SK-N-SH (cell line): Measurements from ENCODE around the gene SFT2D1. TPM values are rescaled to one million over a fixed set of nuclear protein-coding genes. Genes with fewer than 3 reads are reported as not detected.

Experiments used
- CTCF ChIA-PET: fragments of 300-600, 350-600 bp; formaldehyde crosslinking; extraction: SDS; loops from one replicate; lab custom pipeline; 2021; lab: Yijun Ruan, JAX
- POLR2A ChIA-PET: fragments of 350-600 bp; sonication (Branson Sonifier 250); formaldehyde crosslinking; extraction: SDS; loops from one replicate; lab custom pipeline; 2020; ENCODE audit warnings: antibody characterized with exemption, inconsistent platforms; lab: Yijun Ruan, JAX
- DNase-seq: peaks from one replicate; pipeline ENCODE4 v3.0.0; 2012
- H2AFZ ChIP-seq: fragments of 200-600 bp; sonication (generic); 2 replicates; pipeline ENCODE4 v1.8.1; 2016; ENCODE audit warnings: antibody characterized with exemption, mild to moderate bottlenecking, low read depth
- H3F3A ChIP-seq: fragments of 200-600 bp; sonication (generic); replicated peaks from 2 replicates; pipeline ENCODE3; 2016; ENCODE audit warnings: antibody characterized with exemption, mild to moderate bottlenecking; ENCODE audit not compliant: insufficient read depth
- H3K27ac ChIP-seq, 2 experiments: fragments of 200-500 bp in 1 of 2; fragments of 200-600 bp in 1 of 2; sonication (Bioruptor generic) in 1 of 2; sonication (generic), shearing (Covaris generic) in 1 of 2; 2 replicates each; pipeline versions ENCODE4 v1.5.1 to v1.6.1; 2014 to 2016; ENCODE audit warnings: low read depth in 2 of 2, inconsistent platforms in 1 of 2, low read length in 1 of 2, mild to moderate bottlenecking in 1 of 2, mixed read lengths in 1 of 2
- H3K27me3 ChIP-seq: fragments of 200-600 bp; sonication (generic), shearing (Covaris generic); 2 replicates; pipeline ENCODE4 v1.6.1; 2016; ENCODE audit warnings: mixed run types; ENCODE audit not compliant: insufficient read depth
- H3K36me3 ChIP-seq, 2 experiments: fragments of 200-500 bp in 1 of 2; fragments of 200-600 bp in 1 of 2; sonication (Bioruptor generic) in 1 of 2; sonication (generic) in 1 of 2; replicated peaks in 1 of 2; 2 replicates each; pipeline versions ENCODE3 to v1.5.1; 2014 to 2016; ENCODE audit warnings: low read length in 1 of 2, mild to moderate bottlenecking in 1 of 2; ENCODE audit not compliant: insufficient read depth in 2 of 2, control insufficient read depth in 1 of 2
- H3K4me1 ChIP-seq, 2 experiments: fragments of 200-500 bp in 1 of 2; fragments of 200-600 bp in 1 of 2; sonication (Bioruptor generic) in 1 of 2; sonication (generic), shearing (Covaris generic) in 1 of 2; 2 replicates each; pipeline versions ENCODE4 v1.5.1 to v1.6.1; 2014 to 2016; ENCODE audit warnings: low read depth in 1 of 2, low read length in 1 of 2, mixed run types in 1 of 2; ENCODE audit not compliant: insufficient read depth in 2 of 2, control insufficient read depth in 1 of 2
- H3K4me2 ChIP-seq: fragments of 200-600 bp; sonication (generic), shearing (Covaris generic); 2 replicates; pipeline ENCODE4 v1.6.1; 2017; ENCODE audit warnings: mixed run types
- H3K4me3 ChIP-seq, 2 experiments: fragments of 200-500 bp in 1 of 2; fragments of 200-600 bp in 1 of 2; sonication (Bioruptor generic) in 1 of 2; sonication (generic), shearing (Covaris generic) in 1 of 2; 2 replicates each; pipeline versions ENCODE4 v1.5.1 to v1.8.1; 2014 to 2016; ENCODE audit warnings: low read depth in 2 of 2, inconsistent platforms in 1 of 2, low read length in 1 of 2, mild to moderate bottlenecking in 1 of 2, mixed read lengths in 1 of 2, moderate library complexity in 1 of 2
- H3K79me2 ChIP-seq: fragments of 200-600 bp; sonication (generic); 2 replicates; pipeline ENCODE4 v1.8.1; 2017; ENCODE audit warnings: mild to moderate bottlenecking; ENCODE audit not compliant: insufficient read depth
- H3K9ac ChIP-seq: fragments of 200-600 bp; sonication (generic); 2 replicates; pipeline ENCODE4 v1.6.1; 2017; ENCODE audit warnings: mixed run types
- H3K9me2 ChIP-seq: fragments of 200-600 bp; sonication (generic); 2 replicates; pipeline ENCODE4 v1.6.1; 2017; ENCODE audit warnings: mixed run types
- H3K9me3 ChIP-seq: fragments of 200-600 bp; sonication (generic); 2 replicates; pipeline ENCODE4 v1.6.1; 2017; ENCODE audit warnings: mixed run types, mild to moderate bottlenecking, moderate library complexity
- H4K20me1 ChIP-seq: fragments of 200-600 bp; sonication (generic); 2 replicates; pipeline ENCODE4 v1.6.1; 2017; ENCODE audit warnings: mild to moderate bottlenecking, mixed run types; ENCODE audit not compliant: insufficient read depth
- EP300 ChIP-seq, 2 experiments: IDR thresholded peaks; 2 replicates each; pipeline versions ENCODE4 v1.4.0 to v1.6.1; 2012; ENCODE audit warnings: borderline replicate concordance in 1 of 2, low read depth in 1 of 2, low read length in 1 of 2
- FOXJ3 ChIP-seq: sonication (generic); formaldehyde crosslinking; IDR thresholded peaks from 2 replicates; pipeline ENCODE4 v1.5.1; 2020; ENCODE audit warnings: mild to moderate bottlenecking, missing genetic modification reagents
- FOXM1 ChIP-seq: IDR thresholded peaks from 2 replicates; pipeline ENCODE4 v1.4.0; 2012; ENCODE audit warnings: low read depth, mild to moderate bottlenecking
- GABPA ChIP-seq: IDR thresholded peaks from 2 replicates; pipeline ENCODE4 v1.4.0; 2012; ENCODE audit warnings: low read depth, mild to moderate bottlenecking
- IRF3 ChIP-seq: fragments of 150-350 bp; IDR thresholded peaks from 2 replicates; pipeline ENCODE4 v1.6.1; 2016; ENCODE audit warnings: mild to moderate bottlenecking, low read depth, low read length
- MAX ChIP-seq: IDR thresholded peaks from 2 replicates; pipeline ENCODE4 v1.4.0; 2012; ENCODE audit warnings: low read depth
- NRF1 ChIP-seq: IDR thresholded peaks from 2 replicates; pipeline ENCODE4 v1.6.1; 2012; ENCODE audit warnings: low read depth, mild to moderate bottlenecking, low read length
- RAD21 ChIP-seq: IDR thresholded peaks from 2 replicates; pipeline ENCODE4 v1.6.1; 2012; ENCODE audit warnings: mild to moderate bottlenecking, low read length
- RCOR1 ChIP-seq: fragments of 150-350 bp; IDR thresholded peaks from 2 replicates; pipeline ENCODE4 v1.6.1; 2017; ENCODE audit warnings: antibody characterized with exemption, low read length
- REST ChIP-seq: IDR thresholded peaks from 2 replicates; pipeline ENCODE4 v1.6.1; 2012; ENCODE audit warnings: mild to moderate bottlenecking, low read depth, low read length, moderate library complexity
- RFX5 ChIP-seq: IDR thresholded peaks from 2 replicates; pipeline ENCODE4 v1.6.1; 2012; ENCODE audit warnings: mild to moderate bottlenecking, improper control_type of control experiment, low read length
- SMC3 ChIP-seq: IDR thresholded peaks from 2 replicates; pipeline ENCODE4 v1.6.1; 2012; ENCODE audit warnings: low read depth, low read length, improper control_type of control experiment
- TAF1 ChIP-seq: IDR thresholded peaks from 2 replicates; pipeline ENCODE4 v1.6.1; 2012; ENCODE audit warnings: low read depth, mild to moderate bottlenecking, low read length, moderate library complexity, borderline replicate concordance
- TEAD4 ChIP-seq: IDR thresholded peaks from 2 replicates; pipeline ENCODE4 v1.4.0; 2012; ENCODE audit warnings: mild to moderate bottlenecking, borderline replicate concordance; ENCODE audit not compliant: insufficient read depth
- USF1 ChIP-seq: IDR thresholded peaks from 2 replicates; pipeline ENCODE4 v1.4.0; 2012; ENCODE audit warnings: low read depth, borderline replicate concordance
- YY1 ChIP-seq: IDR thresholded peaks from 2 replicates; pipeline ENCODE4 v1.4.0; 2012; ENCODE audit warnings: low read depth, mild to moderate bottlenecking
- WGBS: methylation state at CpG from one replicate; pipeline ENCODE4 v1.1.6; 2017; ENCODE audit warnings: low lambda C conversion rate; 5-methylcytosine and 5-hydroxymethylcytosine counted together
- polyA plus RNA-seq, 3 experiments: library from polyadenylated mRNA; depleted of rRNA; stranded (reverse); fragments of >200 nt; gene quantifications; 2 replicates each; pipeline ENCODE4 v1.2.3, GENCODE V29; 2012
- TF ChIP-seq, protein P1 (sequence below): fragments of 200-600 bp; sonication (generic); IDR thresholded peaks from 2 replicates; pipeline ENCODE4 v1.6.1; 2017; ENCODE audit warnings: antibody characterized with exemption, mild to moderate bottlenecking, moderate library complexity
- TF ChIP-seq, protein P2 (sequence below): fragments of 150-350 bp; IDR thresholded peaks from 2 replicates; pipeline ENCODE4 v1.6.1; 2017; ENCODE audit warnings: antibody characterized with exemption, low read length, low read depth, borderline replicate concordance

The SFT2D1 gene
- polyA plus RNA-seq, 1 of the 3 experiments (the other 2 are of a cell fraction) = 131 TPM

GRCh38 chr6:166301611-166302529 lies 40.5 kb downstream of the SFT2D1 start:
- Histone ChIP-seq H3F3A (no peaks in the 10 kb centered on the region), H3K79me2 (no peaks in the 10 kb centered on the region), H2AFZ (no peak overlapping the region), H3K27me3 (peaks cover 27% of the 10 kb centered on the region), H3K9me3 (no peaks in the 10 kb centered on the region), H3K4me1 (peaks cover 0 to 3% of the 10 kb centered on the region in 2 experiments; a peak in 1 of 4 replicates), H3K9me2 (no peaks in the 10 kb centered on the region), H3K36me3 (no peaks in the 10 kb centered on the region), H3K27ac (no peak overlapping the region), H3K9ac (no peak overlapping the region), H3K4me2 (no peak overlapping the region), H3K4me3 (no peak overlapping the region), H4K20me1 (no peaks in the 10 kb centered on the region)
- 69% methylated on average over 15 of the region's 17 CpGs for WGBS
- TF ChIP-seq, protein P1, sequence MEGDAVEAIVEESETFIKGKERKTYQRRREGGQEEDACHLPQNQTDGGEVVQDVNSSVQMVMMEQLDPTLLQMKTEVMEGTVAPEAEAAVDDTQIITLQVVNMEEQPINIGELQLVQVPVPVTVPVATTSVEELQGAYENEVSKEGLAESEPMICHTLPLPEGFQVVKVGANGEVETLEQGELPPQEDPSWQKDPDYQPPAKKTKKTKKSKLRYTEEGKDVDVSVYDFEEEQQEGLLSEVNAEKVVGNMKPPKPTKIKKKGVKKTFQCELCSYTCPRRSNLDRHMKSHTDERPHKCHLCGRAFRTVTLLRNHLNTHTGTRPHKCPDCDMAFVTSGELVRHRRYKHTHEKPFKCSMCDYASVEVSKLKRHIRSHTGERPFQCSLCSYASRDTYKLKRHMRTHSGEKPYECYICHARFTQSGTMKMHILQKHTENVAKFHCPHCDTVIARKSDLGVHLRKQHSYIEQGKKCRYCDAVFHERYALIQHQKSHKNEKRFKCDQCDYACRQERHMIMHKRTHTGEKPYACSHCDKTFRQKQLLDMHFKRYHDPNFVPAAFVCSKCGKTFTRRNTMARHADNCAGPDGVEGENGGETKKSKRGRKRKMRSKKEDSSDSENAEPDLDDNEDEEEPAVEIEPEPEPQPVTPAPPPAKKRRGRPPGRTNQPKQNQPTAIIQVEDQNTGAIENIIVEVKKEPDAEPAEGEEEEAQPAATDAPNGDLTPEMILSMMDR = no peak
- TF ChIP-seq IRF3 = no peak
- TF ChIP-seq YY1 = no peak
- no peak for TF ChIP-seq RFX5
- TF ChIP-seq MAX = no peak
- no peak for TF ChIP-seq SMC3
- no peak for TF ChIP-seq RCOR1
- TF ChIP-seq EP300 (IDR thresholded peaks at IDR 0.05; ENCODE audit: borderline replicate concordance in 1 of 2, low read depth in 1 of 2, low read length in 1 of 2) = no peak
- no peak for TF ChIP-seq FOXJ3 (CRISPR knock-in tag)
- TF ChIP-seq FOXM1 = no peak
- TF ChIP-seq GABPA = no peak
- TF ChIP-seq TAF1 = no peak
- no peak for TF ChIP-seq NRF1
- TF ChIP-seq REST = no peak
- no peak for TF ChIP-seq RAD21
- TF ChIP-seq, protein P2, sequence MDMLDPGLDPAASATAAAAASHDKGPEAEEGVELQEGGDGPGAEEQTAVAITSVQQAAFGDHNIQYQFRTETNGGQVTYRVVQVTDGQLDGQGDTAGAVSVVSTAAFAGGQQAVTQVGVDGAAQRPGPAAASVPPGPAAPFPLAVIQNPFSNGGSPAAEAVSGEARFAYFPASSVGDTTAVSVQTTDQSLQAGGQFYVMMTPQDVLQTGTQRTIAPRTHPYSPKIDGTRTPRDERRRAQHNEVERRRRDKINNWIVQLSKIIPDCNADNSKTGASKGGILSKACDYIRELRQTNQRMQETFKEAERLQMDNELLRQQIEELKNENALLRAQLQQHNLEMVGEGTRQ = no peak
- no peak for TF ChIP-seq USF1
- no peak for TF ChIP-seq TEAD4
- CTCF ChIA-PET = interaction anchor here (1.5 to 1.8 kb wide), 2 partner anchors 8 to 26 kb away, joined by 4 to 6 read pairs; no protein-coding TSS in a partner anchor
- DNase-seq = no peak
- POLR2A ChIA-PET = no interaction called here
